Bone marrow (tissue), 2 donors: ENCODE data around the gene RGL1.

Experiments
- DNase-seq, 2 donors: peaks; one replicate each; lab custom pipeline; 2025; lab: John Stamatoyannopoulos, UW

The RGL1 gene

DNA sequence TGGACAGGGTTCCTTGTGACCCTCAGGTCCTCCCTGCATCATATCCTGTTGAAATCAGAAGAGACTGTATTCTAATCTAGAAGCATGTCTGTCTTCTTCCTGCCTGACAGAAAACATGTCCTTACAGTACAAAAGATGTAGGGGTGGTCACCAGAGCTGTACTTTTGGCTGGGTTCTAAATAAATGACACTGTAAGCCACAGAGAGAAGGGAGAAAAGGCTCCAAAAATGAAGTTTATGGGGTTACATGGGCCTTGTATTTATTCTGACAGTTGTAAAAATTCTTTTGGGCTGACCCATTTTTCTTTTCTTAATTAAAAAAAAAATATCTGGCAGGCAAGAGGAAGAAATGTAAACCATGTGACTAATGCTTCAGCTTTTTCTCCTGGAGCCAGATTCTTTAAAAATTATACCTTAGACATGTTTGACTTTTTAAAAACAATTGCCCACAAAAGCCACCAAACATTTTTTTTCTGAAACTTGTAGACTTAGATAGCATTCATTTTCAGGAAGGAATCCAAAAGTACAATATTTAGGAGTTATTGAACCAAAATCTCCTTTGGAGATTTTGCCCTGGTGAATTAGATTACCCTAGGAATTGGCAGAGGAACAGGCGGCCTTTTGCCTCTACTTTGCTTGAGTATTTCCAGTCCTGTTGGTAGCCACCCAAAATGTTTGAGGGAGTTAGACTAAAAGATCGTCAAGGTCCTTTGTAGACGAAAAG, 17.1 kb downstream of the RGL1 start:
- DNase-seq: no peak

DNA sequence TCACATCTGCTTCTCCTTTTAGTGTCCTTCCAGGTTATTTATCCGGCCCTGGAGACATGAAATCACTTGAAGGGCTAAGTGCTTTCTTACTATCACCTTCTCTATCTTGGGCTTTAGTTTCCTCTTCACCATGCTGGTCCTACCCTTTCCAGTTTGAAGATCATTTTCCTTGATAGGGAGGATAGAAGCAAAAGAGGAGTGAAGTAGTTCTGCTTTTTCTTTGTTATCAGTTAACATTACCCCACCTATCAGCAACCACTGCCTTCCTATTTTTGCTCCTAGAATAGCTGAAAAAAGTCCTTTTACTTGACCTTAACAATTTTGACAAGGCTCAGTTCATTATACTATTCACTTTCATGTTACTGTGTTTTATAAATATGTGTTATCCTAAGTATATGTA, 19.4 kb downstream of the RGL1 start:
- DNase-seq: no peak

DNA sequence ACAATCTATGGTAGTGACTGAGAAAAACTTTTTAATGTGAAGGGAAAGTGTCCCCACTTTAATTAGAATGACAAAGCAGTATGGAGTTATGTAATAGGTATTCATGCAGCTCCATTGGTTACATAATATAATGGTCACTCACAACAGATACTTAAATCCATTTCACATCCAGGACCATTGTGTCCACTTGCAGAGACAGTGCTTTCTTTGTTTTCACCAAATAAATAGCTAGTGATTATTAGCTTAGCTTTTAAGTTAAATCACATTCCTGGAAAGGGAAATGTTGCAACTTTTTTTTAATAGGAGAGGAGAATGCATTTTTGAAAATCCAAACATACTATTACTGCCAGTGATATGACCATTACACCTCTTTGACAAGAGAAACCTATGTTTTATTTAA, 22.9 kb downstream of the RGL1 start:
- DNase-seq: no peak

DNA sequence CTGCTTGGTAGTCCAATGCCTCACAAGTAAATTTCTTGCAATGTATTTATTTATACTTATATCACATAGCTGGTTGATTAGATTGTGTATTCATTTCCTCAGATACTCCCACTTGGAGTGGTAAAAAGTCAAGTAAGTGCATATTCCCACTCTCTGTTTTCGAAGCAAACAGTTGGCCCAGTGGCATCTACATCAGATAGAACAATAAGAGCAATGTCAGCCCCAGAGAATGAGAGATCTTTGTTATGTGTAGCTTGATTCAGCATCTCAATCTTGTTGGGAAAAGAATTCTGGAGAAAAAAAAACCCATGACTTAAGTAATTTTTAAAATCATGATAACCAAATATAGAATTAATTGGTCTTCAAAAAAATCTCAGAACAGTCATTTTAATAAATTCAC, 25.5 kb downstream of the RGL1 start:
- no peak for DNase-seq

DNA sequence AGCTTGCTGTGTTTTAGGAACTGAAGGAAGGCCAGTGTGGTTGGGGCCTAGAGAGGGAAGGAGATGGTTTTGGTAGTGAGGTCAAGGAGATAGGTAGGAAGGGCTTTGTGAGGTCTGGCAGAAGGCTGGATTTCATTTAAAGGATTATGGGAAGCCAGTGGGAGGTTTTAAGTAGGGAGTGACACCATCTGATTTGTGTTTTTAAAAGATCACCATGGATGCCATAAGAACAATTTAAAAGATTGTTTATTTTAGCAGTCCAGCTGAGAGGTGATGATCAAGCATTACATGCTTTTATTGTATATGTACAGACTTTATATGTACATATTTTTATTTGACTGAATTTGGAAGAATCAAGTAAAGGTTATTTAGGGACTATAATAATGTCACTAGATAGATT, 26.4 kb downstream of the RGL1 start:
- no peak for DNase-seq

DNA sequence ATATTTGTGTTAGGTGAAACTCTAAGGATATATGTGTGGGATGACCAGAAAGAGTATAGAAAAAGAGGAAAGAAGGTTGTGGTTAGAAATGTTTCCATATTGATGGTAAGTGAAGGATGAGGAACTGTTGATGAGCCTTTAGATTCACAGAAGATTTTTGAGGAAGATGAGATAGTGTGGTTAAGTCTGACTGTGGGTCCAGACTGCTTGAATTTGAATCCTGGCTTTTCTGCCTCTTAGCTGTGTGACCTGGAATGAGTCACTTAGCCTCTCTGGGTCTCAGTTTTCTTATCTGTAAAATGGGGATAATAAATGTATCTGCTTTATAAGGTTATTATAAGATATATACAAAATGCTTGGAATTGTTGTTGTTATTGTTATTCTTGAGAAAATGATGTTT, 27.5 kb downstream of the RGL1 start:
- DNase-seq: no peak

DNA sequence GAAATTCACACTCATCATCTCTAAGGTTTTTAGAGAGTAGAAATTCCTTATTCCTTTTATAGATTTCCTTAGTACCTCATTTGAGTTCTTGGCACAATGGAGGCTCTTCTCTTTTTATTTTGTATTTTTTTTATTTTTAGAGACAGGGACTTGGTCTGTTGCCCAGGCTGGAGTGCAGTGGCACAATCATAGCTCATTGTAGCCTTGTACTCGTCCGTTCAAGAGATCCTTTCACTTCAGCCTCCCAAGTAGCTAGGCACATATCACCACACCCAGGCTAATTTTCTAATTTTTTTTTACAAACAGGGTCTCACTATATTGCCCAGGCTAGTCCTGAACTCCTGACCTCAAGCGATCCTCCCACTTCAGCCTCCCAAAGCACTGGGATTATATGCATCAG, 29.6 kb downstream of the RGL1 start:
- no peak for DNase-seq

DNA sequence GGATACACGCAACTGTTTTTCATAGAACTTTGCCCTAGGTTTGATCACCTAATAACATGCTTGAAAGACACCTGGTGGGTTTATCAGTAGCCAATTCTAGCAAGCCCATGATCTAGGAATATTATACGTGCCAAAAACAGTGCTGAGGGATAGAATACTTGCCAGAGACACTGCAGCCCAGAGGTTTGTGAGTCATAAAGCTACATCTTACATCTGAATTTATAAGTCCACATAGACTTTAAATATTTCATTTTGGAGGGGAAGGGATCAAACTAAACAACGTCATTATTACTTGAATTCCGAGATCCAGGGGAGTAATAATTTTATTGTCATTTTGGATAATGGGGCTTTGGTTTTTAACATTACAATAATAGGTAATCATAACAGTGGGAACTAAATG, 31.7 kb downstream of the RGL1 start:
- DNase-seq: no peak

DNA sequence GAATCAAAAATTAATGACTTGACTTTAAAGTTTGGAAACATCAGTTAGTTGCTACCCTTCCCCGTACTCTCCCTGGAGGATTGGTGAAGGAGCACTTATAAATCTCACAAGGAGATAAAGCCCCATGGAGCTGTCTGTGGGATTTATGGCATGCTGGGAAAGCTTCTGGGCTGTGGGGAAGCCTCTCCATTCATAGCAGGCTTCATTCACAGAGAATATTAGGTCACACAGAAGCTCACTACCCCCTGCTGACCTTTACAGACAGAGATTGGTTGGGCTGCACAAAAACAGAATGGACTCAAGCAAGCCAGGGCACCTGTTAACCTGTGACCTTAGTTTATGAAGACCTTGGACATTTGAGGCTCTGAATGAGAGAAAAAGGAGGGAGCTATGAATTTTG, 32.1 kb downstream of the RGL1 start:
- no peak for DNase-seq

DNA sequence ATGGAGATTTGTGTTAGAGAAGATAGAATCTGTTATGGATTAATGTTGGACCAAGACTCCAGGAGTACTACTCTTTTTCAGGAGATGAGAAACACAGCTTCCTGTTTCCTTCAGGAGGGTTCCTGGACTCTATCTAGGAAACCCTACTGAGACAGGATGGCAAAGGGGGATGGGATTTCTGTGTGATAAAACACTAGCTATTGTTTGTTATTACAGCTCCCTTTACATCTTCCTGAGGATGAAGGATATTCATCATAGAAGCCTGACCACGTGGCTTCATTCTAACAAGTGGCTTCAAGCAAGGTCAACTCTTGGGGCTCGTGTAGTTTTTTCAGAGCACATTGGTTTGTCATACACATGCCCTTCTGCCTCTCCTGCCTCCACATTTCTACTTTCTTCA, 33.3 kb downstream of the RGL1 start:
- no peak for DNase-seq

DNA sequence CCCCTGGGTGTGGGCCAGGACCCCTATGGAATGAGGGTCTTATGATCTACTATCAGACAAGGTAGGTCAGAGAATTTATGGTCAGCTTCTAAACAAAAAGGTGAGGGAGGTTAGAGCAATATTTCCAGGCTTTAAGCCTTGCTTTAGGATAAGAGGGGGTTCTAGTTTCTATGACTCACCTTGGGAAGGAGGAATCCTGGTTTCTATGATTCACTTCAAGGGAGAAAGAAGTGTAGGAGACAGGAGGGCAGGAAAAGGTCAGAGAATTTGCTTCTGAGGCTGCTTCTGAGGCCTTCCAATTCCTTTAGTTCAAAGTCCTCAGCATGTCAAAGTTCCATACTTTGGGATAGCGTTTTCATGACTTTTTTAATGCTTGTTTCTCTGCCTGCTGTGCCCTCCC, 35.2 kb downstream of the RGL1 start:
- DNase-seq: no peak

DNA sequence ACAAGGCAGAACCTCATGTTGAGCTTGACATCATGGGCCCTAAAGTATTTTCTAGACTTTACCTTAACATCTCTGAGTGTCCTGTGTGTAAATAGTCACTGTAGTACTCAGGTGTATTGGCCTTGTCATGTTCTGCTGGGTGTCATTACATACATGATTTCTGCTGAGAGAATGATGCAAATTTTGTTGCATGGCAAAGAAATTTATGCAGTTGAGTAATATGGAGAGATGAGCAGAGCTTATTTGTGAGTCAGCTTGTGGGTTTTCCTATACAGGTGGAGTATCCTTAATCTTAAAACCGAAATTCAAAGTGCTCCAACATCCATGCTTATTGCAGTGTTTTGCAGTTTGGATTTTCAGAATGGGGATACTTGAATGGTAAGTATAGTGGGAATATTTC, 36.6 kb downstream of the RGL1 start:
- DNase-seq: no peak

DNA sequence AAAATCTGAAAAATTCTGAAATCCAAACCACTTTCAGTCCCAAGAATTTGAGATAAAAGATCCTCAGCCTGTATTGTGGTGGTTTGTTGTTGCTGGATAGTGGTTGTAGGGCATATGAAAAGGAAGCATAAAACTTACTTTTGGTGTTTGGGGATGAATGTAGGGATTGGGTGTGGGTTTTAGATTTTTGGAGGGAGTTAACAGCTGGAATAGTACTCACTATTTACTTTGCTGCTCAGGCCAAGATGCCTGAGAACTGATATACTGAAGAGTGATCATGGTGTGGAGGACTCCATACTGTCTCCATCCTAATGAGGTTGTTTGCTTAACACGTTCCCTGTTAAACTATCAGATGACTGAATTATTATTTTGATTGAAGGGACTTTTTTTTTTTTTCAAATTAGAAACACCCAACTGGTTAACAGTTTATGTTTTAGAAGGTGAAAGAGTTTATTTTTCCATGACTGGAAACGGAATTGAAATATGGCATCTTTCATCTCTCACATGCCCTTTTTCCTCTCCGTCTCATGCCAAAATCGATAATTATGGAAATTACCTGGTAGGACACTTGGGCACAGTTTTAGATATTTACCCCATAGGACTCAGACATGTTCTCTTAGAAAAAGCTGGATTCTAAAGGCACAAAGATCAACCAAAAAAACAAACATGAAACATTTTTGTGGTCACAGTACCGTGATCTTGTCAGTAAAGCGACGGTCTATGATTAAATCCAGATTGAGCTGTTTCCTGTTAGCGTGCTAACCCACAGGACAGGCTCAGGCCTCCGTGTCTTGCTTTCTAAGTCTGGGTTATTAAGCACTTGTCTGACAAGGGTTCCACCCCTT, 37.3 kb downstream of the RGL1 start:
- no peak for DNase-seq

DNA sequence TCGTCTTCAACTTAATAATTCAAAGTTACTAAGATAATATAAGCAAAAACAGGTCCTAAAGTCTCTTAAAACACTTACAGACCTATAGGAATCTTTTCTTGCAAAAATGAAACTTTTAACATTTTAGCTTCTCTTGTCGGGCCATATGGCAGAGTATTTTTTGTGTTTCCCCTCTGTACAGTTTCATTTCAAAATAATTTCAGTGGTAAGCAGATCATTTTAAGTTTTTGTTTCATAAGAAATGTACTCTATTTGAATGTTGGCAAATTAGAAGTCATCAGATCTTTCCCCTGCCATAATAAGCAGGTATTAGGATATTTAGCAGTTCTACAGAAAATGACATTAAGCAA, 37.9 kb downstream of the RGL1 start:
- no peak for DNase-seq

DNA sequence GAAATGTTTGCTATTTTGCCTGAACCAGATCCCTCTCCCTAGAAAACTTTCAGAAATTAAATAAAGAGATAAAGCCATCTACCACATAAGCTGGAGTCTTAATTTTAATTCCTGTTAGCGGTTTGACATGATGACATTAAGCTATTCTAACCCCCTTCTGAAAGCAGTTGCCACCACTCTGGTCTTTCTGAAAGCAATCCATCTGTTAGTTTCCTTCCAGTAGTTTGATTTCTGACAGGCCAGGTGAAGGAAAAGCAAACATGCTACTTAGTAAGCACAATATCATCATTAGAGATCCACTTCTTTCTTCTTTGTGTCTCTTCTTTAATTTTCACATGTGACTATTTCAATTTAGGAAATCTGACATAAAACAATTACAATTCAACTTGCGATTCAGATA, 39.9 kb downstream of the RGL1 start:
- no peak for DNase-seq

DNA sequence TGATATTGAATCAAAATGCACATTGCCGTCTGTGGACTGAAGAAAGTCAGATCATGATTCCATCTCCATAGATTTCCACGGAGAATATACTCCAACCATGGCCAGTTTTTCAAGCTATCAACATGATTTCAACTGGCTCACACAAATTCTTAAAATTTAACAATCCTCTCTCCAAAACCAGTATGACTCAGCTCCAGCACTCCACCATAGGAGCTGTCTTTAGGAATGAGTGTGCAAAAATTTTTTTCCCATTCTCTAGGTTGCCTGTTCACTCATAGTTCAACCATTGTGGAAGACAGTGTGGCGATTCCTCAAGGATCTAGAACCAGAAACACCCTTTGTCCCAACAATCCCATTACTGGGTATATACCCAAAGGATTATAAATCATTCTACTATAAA, 40.8 kb downstream of the RGL1 start:
- no peak for DNase-seq

DNA sequence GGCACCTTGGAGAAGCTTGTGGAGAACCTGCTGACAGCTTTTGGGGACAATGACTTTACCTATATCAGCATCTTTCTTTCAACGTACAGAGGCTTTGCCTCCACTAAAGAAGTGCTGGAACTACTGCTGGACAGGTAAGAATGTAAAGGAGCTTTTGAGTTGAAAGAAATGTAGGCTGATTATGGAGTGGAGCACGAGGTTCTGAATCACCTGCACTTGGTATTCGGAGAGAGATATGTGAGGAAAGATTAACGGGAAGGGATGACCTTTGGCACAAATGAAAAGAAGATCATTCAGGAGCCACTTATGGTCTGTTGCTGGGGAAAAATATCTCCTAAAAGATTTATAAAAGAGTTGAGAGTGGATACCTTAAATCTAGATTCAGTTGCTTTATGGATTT, 42.7 kb downstream of the RGL1 start:
- DNase-seq: no peak

DNA sequence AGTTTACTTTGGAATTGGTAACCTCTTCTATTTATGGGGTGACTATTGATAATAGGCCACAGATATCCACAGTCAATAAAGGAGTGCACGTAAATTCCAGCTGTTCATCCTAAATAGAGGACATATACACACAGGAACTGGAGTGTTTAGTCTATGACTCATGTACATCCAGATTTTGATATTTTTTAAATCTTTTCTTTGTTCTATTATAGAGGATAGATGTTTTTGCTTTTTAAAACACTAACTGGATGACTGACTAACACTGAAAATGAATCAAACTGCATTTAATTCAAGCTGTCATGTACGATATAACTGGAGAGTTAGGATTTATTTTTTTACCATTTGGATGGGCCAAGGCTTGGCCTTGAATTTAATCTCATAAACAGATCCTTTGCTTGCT, 45.9 kb downstream of the RGL1 start:
- DNase-seq: no peak

DNA sequence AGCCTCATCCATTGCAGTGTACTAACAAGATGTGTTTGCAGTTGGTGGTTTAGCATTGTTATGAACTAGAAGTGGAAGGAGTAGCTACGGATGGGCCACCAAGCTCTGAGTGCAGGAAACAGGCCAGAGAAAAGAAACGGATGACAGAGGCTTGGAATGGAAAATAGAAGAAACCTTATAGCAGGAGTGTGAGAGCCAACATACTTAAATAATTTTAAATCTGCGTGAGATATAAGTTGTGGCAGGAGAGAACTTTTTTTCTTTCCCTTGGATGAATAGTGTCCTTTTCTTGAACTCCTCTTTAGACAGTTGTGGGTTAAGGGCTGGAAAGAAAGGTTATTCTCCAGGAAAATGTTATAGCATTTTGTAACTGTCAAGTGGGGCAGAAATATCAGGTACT, 54.2 kb downstream of the RGL1 start:
- no peak for DNase-seq

DNA sequence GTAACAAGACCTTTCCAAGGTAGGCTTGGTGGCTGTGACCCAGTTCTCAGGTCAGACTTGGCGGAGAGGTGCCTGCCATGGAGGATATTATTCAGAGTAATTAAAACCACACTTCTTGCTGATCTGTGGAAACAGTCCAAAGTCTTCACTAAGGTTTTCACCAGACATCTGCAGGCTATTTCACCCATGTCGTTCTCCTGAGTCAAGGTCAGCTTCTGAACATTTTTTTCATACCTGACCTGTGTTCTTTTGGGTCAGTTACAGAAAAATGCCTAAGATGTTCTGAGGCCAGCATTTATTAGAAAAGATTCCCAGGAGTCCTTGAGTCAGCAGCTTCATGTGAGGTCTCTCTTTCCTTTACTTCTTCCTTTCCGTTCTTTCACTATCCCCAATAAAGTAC, 54.9 kb downstream of the RGL1 start:
- DNase-seq: no peak

DNA sequence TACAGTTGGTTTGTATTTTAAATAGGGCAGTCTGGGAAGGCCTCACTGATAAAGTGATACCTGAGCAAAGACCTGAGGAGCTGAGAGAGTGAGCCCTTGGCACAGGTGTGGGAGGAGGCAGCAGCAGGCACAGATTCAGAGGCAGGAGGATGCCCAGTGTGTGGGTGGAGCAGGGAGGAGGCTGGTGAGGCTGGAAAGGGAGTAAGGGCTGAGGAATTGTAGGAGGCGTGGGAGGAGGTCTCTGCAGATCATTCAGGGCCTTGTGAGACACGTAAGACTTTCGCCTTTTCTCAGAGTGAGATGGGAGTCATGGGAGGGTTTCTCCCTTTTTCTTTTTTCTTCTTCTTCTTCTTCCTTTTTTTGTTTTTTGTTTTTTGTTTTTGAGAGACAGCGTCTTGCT, 58.0 kb downstream of the RGL1 start:
- no peak for DNase-seq

DNA sequence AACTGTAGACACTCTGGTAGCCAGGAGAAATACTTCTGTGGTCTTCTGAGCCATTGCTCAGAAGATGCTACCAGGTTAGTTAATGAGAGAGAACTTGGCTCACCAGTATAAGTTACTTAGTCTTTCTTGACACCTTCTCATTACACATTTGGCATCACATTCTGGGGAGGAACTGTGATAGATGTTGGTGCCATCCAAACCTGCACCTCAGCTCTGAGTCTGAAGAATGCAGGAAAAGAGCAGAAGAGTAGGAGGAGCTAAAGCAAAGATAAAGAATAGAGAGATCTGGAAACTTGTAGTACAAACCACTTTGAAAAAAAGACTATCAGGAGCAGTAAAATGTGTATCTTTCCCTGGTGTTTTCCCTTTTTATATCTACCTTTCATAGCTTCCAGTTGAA, 58.9 kb downstream of the RGL1 start:
- no peak for DNase-seq

DNA sequence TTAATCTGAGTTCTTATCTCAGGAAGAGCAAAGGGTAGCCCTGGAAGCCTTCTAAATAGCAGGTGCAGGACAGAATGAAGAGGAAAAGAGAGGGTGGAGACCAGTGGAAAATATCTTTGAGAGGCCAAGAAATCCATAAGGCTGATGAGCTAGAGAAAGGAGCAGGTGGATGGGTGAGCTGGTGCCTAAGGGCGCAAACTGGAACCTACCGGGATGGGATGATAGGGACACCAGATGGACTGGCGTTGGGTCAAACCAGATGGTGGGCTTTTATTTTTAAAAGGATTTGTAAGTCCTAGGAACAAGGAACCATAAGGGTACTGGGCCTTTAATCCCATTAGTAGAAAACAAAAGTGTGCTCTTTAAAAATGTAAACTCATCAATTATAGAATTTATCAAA, 59.7 kb downstream of the RGL1 start:
- no peak for DNase-seq

DNA sequence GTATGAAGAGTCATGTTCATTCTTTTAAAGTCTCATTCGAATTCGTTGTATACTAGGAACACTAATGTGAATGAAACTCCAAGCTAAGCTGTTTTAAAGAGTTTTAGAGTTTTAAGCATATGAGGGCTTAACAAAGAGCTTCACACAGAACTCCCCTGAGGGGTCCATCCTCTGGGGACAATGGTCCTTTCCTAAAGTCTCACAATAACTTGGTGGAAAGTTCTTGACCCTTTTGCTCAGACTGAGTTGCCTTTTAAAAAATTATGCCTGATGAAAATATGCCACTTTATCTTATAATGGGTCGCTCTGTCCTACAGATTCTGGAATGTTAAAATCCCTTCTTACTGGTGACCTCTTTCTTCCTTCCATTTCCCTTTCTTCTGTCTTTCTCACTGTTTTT, 64.3 kb downstream of the RGL1 start:
- no peak for DNase-seq
